Prostate gland (tissue), 2 donors: ENCODE results near the gene AMN1. TPM values are rescaled to one million over a fixed set of nuclear protein-coding genes. Genes with fewer than 3 reads are reported as not detected.

Source experiments
- DNase-seq: peaks from one replicate; pipeline ENCODE4 v3.0.0-alpha.2; 2019; ENCODE audit warnings: low spot score
- H3K27ac ChIP-seq, 2 donors: fragments of 200-600 bp; sonication (generic); 2 replicates each; pipeline ENCODE4 v1.5.1; 2017 to 2019
- H3K27me3 ChIP-seq: fragments of 200-600 bp; sonication (generic); replicated peaks from 2 replicates; pipeline ENCODE4 v1.5.1; 2019; ENCODE audit not compliant: insufficient read depth
- H3K36me3 ChIP-seq, 2 donors: fragments of 200-600 bp; sonication (generic); 1 replicate in 1 of 2; 2 replicates in 1 of 2; pipeline versions ENCODE4 v1.5.1 to v1.8.1; 2017 to 2019
- H3K4me1 ChIP-seq: fragments of 200-600 bp; sonication (generic); replicated peaks from 2 replicates; pipeline ENCODE4 v1.5.1; 2019
- H3K4me3 ChIP-seq, 2 donors: fragments of 200-600 bp; sonication (generic); 2 replicates each; pipeline ENCODE4 v1.5.1; 2017 to 2019
- H3K9me3 ChIP-seq: fragments of 200-600 bp; sonication (generic); 2 replicates; pipeline ENCODE4 v1.5.1; 2017
- POLR2A ChIP-seq: fragments of 450-650 bp; IDR thresholded peaks from one replicate; pipeline ENCODE4 v1.6.1; 2016; ENCODE audit warnings: antibody characterized with exemption, mild to moderate bottlenecking
- POLR2AphosphoS5 ChIP-seq: sonication (generic); formaldehyde crosslinking; IDR thresholded peaks from one replicate; pipeline ENCODE4 v1.6.1; 2017; ENCODE audit warnings: antibody characterized with exemption
- WGBS: methylation state at CpG from one replicate; pipeline ENCODE4 v1.1.5; 2018; 5-methylcytosine and 5-hydroxymethylcytosine counted together
- intact Hi-C: fragments of 100-400 bp; cut with DNase I; formaldehyde crosslinking; loops from one replicate; pipeline ENCODE4 v1.14.2; 2022
- total RNA-seq, 2 donors: library from RNA; depleted of rRNA; stranded (reverse); fragments of >200 nt; gene quantifications; one replicate each; pipeline ENCODE4 v1.1.0, GENCODE V29; 2016
- TF ChIP-seq, protein P1 (sequence below), 4 experiments: fragments of 200-600 bp in 2 of 4; fragments of 450-650 bp in 2 of 4; sonication (generic) in 2 of 4; IDR thresholded peaks; 1 replicate in 3 of 4; 2 replicates in 1 of 4; pipeline ENCODE4 v1.5.1; 2016 to 2019; ENCODE audit warnings: antibody characterized with exemption in 4 of 4, mild to moderate bottlenecking in 2 of 4, moderate library complexity in 2 of 4

AMN1 gene
- total RNA-seq, 2 donors from 2014 or later = 11.9 to 31.9 TPM

DNA sequence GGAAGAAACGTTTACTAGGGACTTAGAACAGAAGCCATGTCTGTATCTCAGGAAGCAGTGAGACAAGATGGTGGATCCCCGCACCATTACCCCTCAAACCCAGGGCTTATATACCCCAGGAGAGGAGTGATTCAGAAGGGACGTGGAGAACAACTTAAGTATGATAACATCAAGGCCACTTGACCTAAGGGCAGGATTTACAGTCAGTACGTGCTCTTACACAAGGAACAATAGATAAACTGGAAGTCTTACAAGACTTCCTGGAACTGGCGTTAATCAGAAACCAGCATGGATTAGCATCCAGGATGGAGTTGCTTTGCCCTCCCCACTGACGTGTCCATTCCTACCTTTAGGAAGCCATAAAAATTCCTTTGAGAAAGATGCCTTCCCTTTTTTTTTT is 77.9 kb downstream of the AMN1 start:
- 41% methylated on average over 6 of the region's 6 CpGs for WGBS
- Histone ChIP-seq H3K9me3 (no peaks in the 10 kb centered on the region), H3K4me3 (no peak overlapping the region), H3K4me1 (no peaks in the 10 kb centered on the region), H3K36me3 (no peaks in the 10 kb centered on the region), H3K27ac (no peak overlapping the region), H3K27me3 (no peaks in the 10 kb centered on the region)
- intact Hi-C loops = loop anchor here (10.0 kb wide), 1 partner anchor 1024 kb away; the partner anchor contains the start of gene DNM1L
- DNase-seq = no peak
- TF ChIP-seq POLR2AphosphoS5 = no peak
- TF ChIP-seq, protein P1, sequence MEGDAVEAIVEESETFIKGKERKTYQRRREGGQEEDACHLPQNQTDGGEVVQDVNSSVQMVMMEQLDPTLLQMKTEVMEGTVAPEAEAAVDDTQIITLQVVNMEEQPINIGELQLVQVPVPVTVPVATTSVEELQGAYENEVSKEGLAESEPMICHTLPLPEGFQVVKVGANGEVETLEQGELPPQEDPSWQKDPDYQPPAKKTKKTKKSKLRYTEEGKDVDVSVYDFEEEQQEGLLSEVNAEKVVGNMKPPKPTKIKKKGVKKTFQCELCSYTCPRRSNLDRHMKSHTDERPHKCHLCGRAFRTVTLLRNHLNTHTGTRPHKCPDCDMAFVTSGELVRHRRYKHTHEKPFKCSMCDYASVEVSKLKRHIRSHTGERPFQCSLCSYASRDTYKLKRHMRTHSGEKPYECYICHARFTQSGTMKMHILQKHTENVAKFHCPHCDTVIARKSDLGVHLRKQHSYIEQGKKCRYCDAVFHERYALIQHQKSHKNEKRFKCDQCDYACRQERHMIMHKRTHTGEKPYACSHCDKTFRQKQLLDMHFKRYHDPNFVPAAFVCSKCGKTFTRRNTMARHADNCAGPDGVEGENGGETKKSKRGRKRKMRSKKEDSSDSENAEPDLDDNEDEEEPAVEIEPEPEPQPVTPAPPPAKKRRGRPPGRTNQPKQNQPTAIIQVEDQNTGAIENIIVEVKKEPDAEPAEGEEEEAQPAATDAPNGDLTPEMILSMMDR (IDR thresholded peaks at IDR 0.05) = no peak
- TF ChIP-seq POLR2A = no peak

DNA sequence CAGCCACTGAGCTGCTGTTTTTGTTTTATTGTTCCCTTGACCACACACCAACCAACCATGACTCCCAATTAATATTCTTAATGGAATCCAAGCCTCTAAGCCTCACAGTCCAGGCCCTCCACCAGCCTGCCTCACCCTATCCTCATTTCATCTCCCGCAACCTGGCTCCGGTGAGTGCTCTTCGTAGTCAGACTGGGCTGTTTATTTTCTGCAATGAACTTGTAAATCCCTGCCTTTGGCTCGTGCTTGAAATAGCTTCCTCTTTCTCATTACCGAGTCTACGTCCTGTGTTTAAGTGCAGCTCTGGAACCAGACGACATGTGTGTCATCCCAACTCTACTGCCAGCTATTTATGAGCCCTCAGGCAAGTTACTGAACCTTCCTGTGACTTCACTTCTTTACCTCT is 81.7 kb downstream of the AMN1 start:
- intact Hi-C loops = no loop called here
- no peaks in the 10 kb centered on the region for H3K9me3 ChIP-seq
- H3K4me1 ChIP-seq = no peaks in the 10 kb centered on the region
- WGBS = 17% methylated on average over 7 of the region's 7 CpGs
- H3K27me3 ChIP-seq = no peaks in the 10 kb centered on the region
- DNase-seq = no peak
- no peak overlapping the region for H3K4me3 ChIP-seq
- TF ChIP-seq, protein P1 (IDR thresholded peaks at IDR 0.05) = no peak
- no peak for TF ChIP-seq POLR2AphosphoS5
- no peak for TF ChIP-seq POLR2A
- H3K36me3 ChIP-seq = no peaks in the 10 kb centered on the region
- H3K27ac ChIP-seq = no peak overlapping the region

DNA sequence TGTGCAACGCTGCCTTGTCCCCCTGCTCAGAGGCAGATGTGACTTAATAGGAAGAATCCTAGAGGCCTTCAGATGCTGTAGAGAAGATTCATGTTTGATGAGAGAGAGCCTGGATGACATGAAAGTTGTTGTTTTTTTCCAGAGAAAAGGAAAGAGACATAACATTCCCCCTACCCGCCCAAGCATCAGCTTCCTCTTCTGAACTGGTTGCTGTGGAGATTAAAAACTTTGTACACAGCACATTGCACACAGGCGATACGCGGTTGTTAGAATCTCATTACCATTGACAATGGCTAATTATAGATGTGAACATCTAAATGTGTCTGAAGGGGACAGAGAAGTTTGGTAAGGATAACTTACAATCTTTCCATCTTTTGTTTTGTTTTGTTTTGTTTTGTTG is 82.9 kb downstream of the AMN1 start:
- intact Hi-C loops = no loop called here
- whole genome bisulfite sequencing = 76% methylated on average over 5 of the region's 5 CpGs
- Histone ChIP-seq H3K27ac (no peak overlapping the region), H3K4me3 (no peak overlapping the region), H3K4me1 (no peaks in the 10 kb centered on the region), H3K36me3 (no peaks in the 10 kb centered on the region), H3K9me3 (no peaks in the 10 kb centered on the region), H3K27me3 (no peaks in the 10 kb centered on the region)
- no peak for TF ChIP-seq POLR2A
- TF ChIP-seq, protein P1 (IDR thresholded peaks at IDR 0.05) = no peak
- TF ChIP-seq POLR2AphosphoS5 = no peak
- DNase-seq = no peak

DNA sequence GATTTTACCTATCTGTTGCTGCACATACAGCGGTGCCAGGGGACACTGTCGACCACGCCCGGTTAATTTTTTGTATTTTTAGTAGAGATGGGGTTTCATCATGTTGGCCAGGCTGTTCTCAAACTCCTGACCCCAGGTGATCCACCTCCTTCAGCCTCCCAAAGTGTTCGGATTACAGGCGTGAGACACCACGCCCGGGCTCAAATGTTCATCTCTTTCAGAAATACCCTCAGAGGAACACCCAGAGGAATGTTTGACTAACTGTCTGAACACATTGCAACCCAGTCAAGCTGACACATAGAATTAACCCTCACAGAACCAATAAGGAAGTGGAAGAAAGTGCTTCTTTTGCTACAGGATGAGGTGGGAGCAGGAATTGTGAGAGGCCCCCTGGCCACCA is 84.3 kb downstream of the AMN1 start:
- intact Hi-C loops = no loop called here
- no peak for TF ChIP-seq POLR2A
- TF ChIP-seq, protein P1 (IDR thresholded peaks at IDR 0.05) = no peak
- no peak for TF ChIP-seq POLR2AphosphoS5
- H3K4me1 ChIP-seq = no peaks in the 10 kb centered on the region
- WGBS = 84% methylated on average over 8 of the region's 8 CpGs
- no peak overlapping the region for H3K27ac ChIP-seq
- DNase-seq = no peak
- no peaks in the 10 kb centered on the region for H3K27me3 ChIP-seq
- H3K36me3 ChIP-seq = no peaks in the 10 kb centered on the region
- no peaks in the 10 kb centered on the region for H3K9me3 ChIP-seq
- no peak overlapping the region for H3K4me3 ChIP-seq

DNA sequence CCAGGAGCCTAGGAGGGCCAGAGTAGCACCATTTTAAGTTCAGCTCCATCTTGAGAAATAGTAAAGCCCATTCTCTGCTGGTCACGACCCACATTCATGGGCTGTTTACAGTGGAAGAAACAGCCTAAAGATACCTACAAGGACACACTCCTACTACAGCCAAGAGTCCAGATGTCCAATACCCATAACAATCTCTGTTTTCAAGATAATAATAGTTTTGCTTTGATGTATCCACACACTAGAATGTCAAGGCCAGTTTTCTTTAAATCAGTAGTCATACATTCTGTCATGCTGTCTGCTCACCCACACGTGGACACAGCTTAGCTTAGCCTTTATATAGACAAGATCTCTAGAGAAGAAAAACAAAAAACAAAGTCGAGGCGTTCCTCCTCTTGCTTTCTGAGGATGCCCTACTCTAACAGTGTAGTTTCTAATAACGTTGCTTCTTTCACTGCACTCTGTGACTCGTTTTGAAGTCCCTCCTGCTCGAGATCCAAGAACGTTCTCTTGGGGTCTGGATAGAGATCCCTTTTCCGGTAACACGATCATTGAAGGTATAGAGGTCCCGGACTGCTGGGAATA is 87.2 kb downstream of the AMN1 start:
- no peak for DNase-seq
- 69% methylated on average over 11 of the region's 11 CpGs for WGBS

More for the DNA sequence above, 87.2 kb downstream of the AMN1 start:
- no peaks in the 10 kb centered on the region for H3K9me3 ChIP-seq
- H3K27ac ChIP-seq = no peak overlapping the region
- no peaks in the 10 kb centered on the region for H3K4me1 ChIP-seq
- no peak for TF ChIP-seq POLR2A
- TF ChIP-seq, protein P1 (IDR thresholded peaks at IDR 0.05) = no peak
- no peak for TF ChIP-seq POLR2AphosphoS5
- H3K36me3 ChIP-seq = no peaks in the 10 kb centered on the region
- no peaks in the 10 kb centered on the region for H3K27me3 ChIP-seq
- no peak overlapping the region for H3K4me3 ChIP-seq
- intact Hi-C loops = no loop called here
